Loucy (cell line): ENCODE data around the gene SLC22A15.
"Not testable (repeated sequence)": the region's sequence is repeated elsewhere in the genome, so short reads cannot be mapped to it uniquely, and the experiment has no call there.

Experiments used
- H2AFZ ChIP-seq: fragments of 200-600 bp; sonication (generic); 2 replicates; pipeline ENCODE4 v1.6.0; 2016; ENCODE audit warnings: antibody characterized with exemption, mild to moderate bottlenecking, low read length, moderate library complexity
- H3F3A ChIP-seq: fragments of 200-600 bp; 2 replicates; pipeline ENCODE4 v1.6.0; 2016; ENCODE audit warnings: antibody characterized with exemption, low read depth, mild to moderate bottlenecking
- H3K27me3 ChIP-seq: fragments of 200-600 bp; sonication (generic); 2 replicates; pipeline ENCODE4 v1.6.1; 2014; ENCODE audit warnings: low read length, mild to moderate bottlenecking; ENCODE audit not compliant: insufficient read depth, poor library complexity, severe bottlenecking
- H3K36me3 ChIP-seq: fragments of 200-600 bp; sonication (generic); 2 replicates; pipeline ENCODE4 v1.6.1; 2016; ENCODE audit warnings: low read length; ENCODE audit not compliant: insufficient read depth
- H3K4me1 ChIP-seq: fragments of 200-600 bp; sonication (generic); 2 replicates; pipeline ENCODE4 v1.5.1; 2014; ENCODE audit warnings: low read length, mild to moderate bottlenecking; ENCODE audit not compliant: insufficient read depth, poor library complexity, severe bottlenecking
- H3K4me2 ChIP-seq: fragments of 200-600 bp; sonication (generic); 2 replicates; pipeline ENCODE4 v1.6.0; 2014; ENCODE audit warnings: antibody characterized with exemption, low read length, low read depth, mild to moderate bottlenecking; ENCODE audit not compliant: poor library complexity, severe bottlenecking
- H3K4me3 ChIP-seq: fragments of 200-600 bp; sonication (generic); 2 replicates; pipeline ENCODE4 v1.5.1; 2014; ENCODE audit warnings: low read length, mild to moderate bottlenecking, mixed read lengths; ENCODE audit not compliant: poor library complexity, severe bottlenecking
- H3K79me2 ChIP-seq: fragments of 200-600 bp; sonication (generic); 2 replicates; pipeline ENCODE4 v1.6.1; 2014; ENCODE audit warnings: low read length; ENCODE audit not compliant: insufficient read depth
- H3K9ac ChIP-seq: fragments of 200-600 bp; sonication (generic); 2 replicates; pipeline ENCODE4 v1.6.0; 2014; ENCODE audit warnings: mild to moderate bottlenecking, low read depth, low read length, moderate library complexity; ENCODE audit not compliant: poor library complexity, severe bottlenecking
- H3K9me2 ChIP-seq: fragments of 200-600 bp; sonication (generic); replicated peaks from 2 replicates; pipeline ENCODE4 v1.6.1; 2016; ENCODE audit warnings: low read depth, low read length, mixed read lengths
- H3K9me3 ChIP-seq: fragments of 200-600 bp; sonication (generic); 2 replicates; pipeline ENCODE4 v1.6.1; 2014; ENCODE audit warnings: mild to moderate bottlenecking, antibody characterized with exemption, low read length, low read depth; ENCODE audit not compliant: insufficient read depth
- H4K20me1 ChIP-seq: fragments of 200-600 bp; sonication (generic); 2 replicates; pipeline ENCODE4 v1.6.0; 2014; ENCODE audit warnings: antibody characterized with exemption, low read length, mild to moderate bottlenecking; ENCODE audit not compliant: insufficient read depth, poor library complexity, severe bottlenecking
- CTCF ChIP-seq: fragments of 200-600 bp; sonication (generic); conservative IDR thresholded peaks from 2 replicates; pipeline ENCODE4 v1.5.1; 2014; ENCODE audit warnings: mild to moderate bottlenecking, antibody characterized with exemption, low read length
- EZH2phosphoT487 ChIP-seq: fragments of 200-600 bp; IDR thresholded peaks from 2 replicates; pipeline ENCODE4 v1.6.1; 2018; ENCODE audit warnings: antibody characterized with exemption, mild to moderate bottlenecking, moderate library complexity, borderline replicate concordance

Gene SLC22A15

GRCh38 chr1:115969509-115969908 lies 6.8 kb upstream of the SLC22A15 start:
- H3K36me3 ChIP-seq: no peaks in the 10 kb centered on the region
- H3K4me3 ChIP-seq: no peak overlapping the region
- no peaks in the 10 kb centered on the region for H3K9me2 ChIP-seq
- no peaks in the 10 kb centered on the region for H3F3A ChIP-seq
- H2AFZ ChIP-seq: peak overlapping the region; percentile 13
- no peak for TF ChIP-seq EZH2phosphoT487
- no peak for TF ChIP-seq CTCF
- no peak overlapping the region for H3K9ac ChIP-seq
- peak overlapping the region; percentile 16 for H3K4me2 ChIP-seq
- H4K20me1 ChIP-seq: no peaks in the 10 kb centered on the region
- H3K27me3 ChIP-seq: no peaks in the 10 kb centered on the region
- no peaks in the 10 kb centered on the region for H3K9me3 ChIP-seq
- H3K79me2 ChIP-seq: no peaks in the 10 kb centered on the region
- H3K4me1 ChIP-seq: peaks cover 16% of the 10 kb centered on the region

GRCh38 chr1:115971778-115972177 lies 4.5 kb upstream of the SLC22A15 start:
- H3K9ac ChIP-seq, H3K4me3 ChIP-seq, H4K20me1 ChIP-seq, H3K9me3 ChIP-seq, H3K79me2 ChIP-seq, H3K9me2 ChIP-seq, H3K4me2 ChIP-seq, H3K27me3 ChIP-seq, H3F3A ChIP-seq, H2AFZ ChIP-seq, H3K36me3 ChIP-seq: not testable (repeated sequence)
- peaks cover 16% of the 10 kb centered on the region for H3K4me1 ChIP-seq

GRCh38 chr1:115973154-115973553 lies 3.2 kb upstream of the SLC22A15 start:
- H3K4me3 ChIP-seq: no peak overlapping the region
- no peaks in the 10 kb centered on the region for H4K20me1 ChIP-seq
- H3F3A ChIP-seq: no peaks in the 10 kb centered on the region
- H3K9me2 ChIP-seq: no peaks in the 10 kb centered on the region
- no peaks in the 10 kb centered on the region for H3K9me3 ChIP-seq
- H3K4me1 ChIP-seq: peaks cover 16% of the 10 kb centered on the region
- no peaks in the 10 kb centered on the region for H3K27me3 ChIP-seq
- H3K4me2 ChIP-seq: no peak overlapping the region
- no peak overlapping the region for H2AFZ ChIP-seq
- no peaks in the 10 kb centered on the region for H3K79me2 ChIP-seq
- TF ChIP-seq EZH2phosphoT487 (no peak), CTCF (no peak)
- H3K9ac ChIP-seq: no peak overlapping the region
- no peaks in the 10 kb centered on the region for H3K36me3 ChIP-seq

- Histone ChIP-seq H3K4me3 (no peak overlapping the region), H3K79me2 (no peaks in the 10 kb centered on the region), H3K9ac (no peak overlapping the region), H3K4me1 (peaks cover under 1% of the 10 kb centered on the region), H3K36me3 (no peaks in the 10 kb centered on the region), H3K9me2 (no peaks in the 10 kb centered on the region), H3K27me3 (no peaks in the 10 kb centered on the region), H3F3A (no peaks in the 10 kb centered on the region), H3K9me3 (no peaks in the 10 kb centered on the region), H3K4me2 (no peak overlapping the region), H2AFZ (no peak overlapping the region), H4K20me1 (no peaks in the 10 kb centered on the region)
- TF ChIP-seq CTCF (no peak), EZH2phosphoT487 (no peak)
Observed at GRCh38 chr1:115975569-115976061, 698 bp upstream of the SLC22A15 start.
